Left kidney (tissue), 2 donors: ENCODE data around the gene TRAM2. TPM values are rescaled to one million over a fixed set of nuclear protein-coding genes. Genes with fewer than 3 reads are reported as not detected.

Source experiments
- DNase-seq: peaks from one replicate; pipeline ENCODE4 v3.0.0-alpha.2; 2013
- polyA plus RNA-seq: library from polyadenylated mRNA; unstranded; fragments of 120-200 nt; gene quantifications from one replicate; pipeline ENCODE4 v1.2.1, GENCODE V29; 2013; ENCODE audit not compliant: insufficient read length

TRAM2 gene
- polyA plus RNA-seq, 1 donor: 50.8 TPM

- DNase-seq: no peak
These were observed 46.5 kb downstream of the TRAM2 start for GRCh38 chr6:52530351-52530750.

- DNase-seq: no peak
These were observed 47.5 kb downstream of the TRAM2 start for GRCh38 chr6:52529311-52529710.

GRCh38 chr6:52527436-52527835 lies 49.4 kb downstream of the TRAM2 start:
- no peak for DNase-seq

GRCh38 chr6:52526634-52527033 lies 50.2 kb downstream of the TRAM2 start:
- no peak for DNase-seq

- DNase-seq: no peak
These were observed 51.9 kb downstream of the TRAM2 start for GRCh38 chr6:52524918-52525317.

GRCh38 chr6:52523378-52524142 lies 53.3 kb downstream of the TRAM2 start:
- DNase-seq: no peak

- DNase-seq: no peak
These were observed 54.2 kb downstream of the TRAM2 start for GRCh38 chr6:52522655-52523054.

GRCh38 chr6:52522151-52522626 lies 54.7 kb downstream of the TRAM2 start:
- no peak for DNase-seq

- DNase-seq: no peak
These were observed 57.2 kb downstream of the TRAM2 start for GRCh38 chr6:52519618-52520017.

GRCh38 chr6:52518279-52518945 lies 58.4 kb downstream of the TRAM2 start:
- no peak for DNase-seq

GRCh38 chr6:52517502-52518278 lies 59.2 kb downstream of the TRAM2 start:
- no peak for DNase-seq

GRCh38 chr6:52516943-52517342 lies 59.9 kb downstream of the TRAM2 start:
- DNase-seq: no peak

- no peak for DNase-seq
These were observed 60.6 kb downstream of the TRAM2 start for GRCh38 chr6:52516269-52516668.

GRCh38 chr6:52515219-52515960 lies 61.5 kb downstream of the TRAM2 start:
- no peak for DNase-seq

- DNase-seq: no peak
These were observed 62.3 kb downstream of the TRAM2 start for GRCh38 chr6:52514514-52514913.

GRCh38 chr6:52513896-52514295 lies 63.0 kb downstream of the TRAM2 start:
- no peak for DNase-seq

GRCh38 chr6:52513464-52513863 lies 63.4 kb downstream of the TRAM2 start:
- DNase-seq: no peak

GRCh38 chr6:52512199-52512598 lies 64.7 kb downstream of the TRAM2 start:
- DNase-seq: no peak

- DNase-seq: no peak
These were observed 65.2 kb downstream of the TRAM2 start for GRCh38 chr6:52511572-52512151.

- no peak for DNase-seq
These were observed 65.7 kb downstream of the TRAM2 start for GRCh38 chr6:52511163-52511562.

- DNase-seq: no peak
These were observed 66.7 kb downstream of the TRAM2 start for GRCh38 chr6:52510213-52510562.
